Activated T-helper 1 cell treated with anti-CD3 and anti-CD28 coated beads, Interleukin-12 subunit alpha, Interleukin-12 subunit beta, Interleukin-2, Interleukin-4 antibody, amounts not matched to agents 30 ng/mL and 10 ng/mL and 1 ng/mL, durations not matched to agents 14 hours and 24 hours and 36 hours (primary cell): ENCODE measurements around the gene TDRD10. TPM values are rescaled to one million over a fixed set of nuclear protein-coding genes. Genes with fewer than 3 reads are reported as not detected.
A peak's percentile ranks its signal among the peaks of the same experiment; 100 is the strongest.

Experiments used
- DNase-seq: peaks from one replicate; pipeline ENCODE4 v3.0.0; 2021; ENCODE audit warnings: low spot score
- H3K27ac Mint-ChIP-seq: one replicate; pipeline ENCODE4 v1.8.0; 2021; ENCODE audit warnings: mild to moderate bottlenecking, mixed read lengths
- H3K27me3 Mint-ChIP-seq: one replicate; pipeline ENCODE4 v1.8.0; 2022; ENCODE audit warnings: mild to moderate bottlenecking, moderate library complexity, mixed read lengths; ENCODE audit not compliant: insufficient read depth
- H3K36me3 Mint-ChIP-seq: one replicate; pipeline ENCODE4 v1.8.0; 2021; ENCODE audit warnings: low read depth, mixed read lengths
- H3K4me1 Mint-ChIP-seq: one replicate; pipeline ENCODE4 v1.8.0; 2021; ENCODE audit warnings: low read depth, mixed read lengths
- H3K4me3 Mint-ChIP-seq: one replicate; pipeline ENCODE4 v1.8.0; 2021; ENCODE audit warnings: mild to moderate bottlenecking, moderate library complexity, mixed read lengths
- H3K9me3 Mint-ChIP-seq: one replicate; pipeline ENCODE4 v1.8.0; 2021; ENCODE audit warnings: mixed read lengths
- intact Hi-C: fragments of 100-400 bp; cut with micrococcal nuclease; formaldehyde crosslinking; loops from one replicate; pipeline ENCODE4 v1.15.1; 2024
- total RNA-seq: library from RNA; stranded (reverse); gene quantifications from 2 replicates; pipeline ENCODE4 v1.2.3, GENCODE V29; 2022

Gene TDRD10
- total RNA-seq, 1 donor from 2014 or later = not detected

DNA sequence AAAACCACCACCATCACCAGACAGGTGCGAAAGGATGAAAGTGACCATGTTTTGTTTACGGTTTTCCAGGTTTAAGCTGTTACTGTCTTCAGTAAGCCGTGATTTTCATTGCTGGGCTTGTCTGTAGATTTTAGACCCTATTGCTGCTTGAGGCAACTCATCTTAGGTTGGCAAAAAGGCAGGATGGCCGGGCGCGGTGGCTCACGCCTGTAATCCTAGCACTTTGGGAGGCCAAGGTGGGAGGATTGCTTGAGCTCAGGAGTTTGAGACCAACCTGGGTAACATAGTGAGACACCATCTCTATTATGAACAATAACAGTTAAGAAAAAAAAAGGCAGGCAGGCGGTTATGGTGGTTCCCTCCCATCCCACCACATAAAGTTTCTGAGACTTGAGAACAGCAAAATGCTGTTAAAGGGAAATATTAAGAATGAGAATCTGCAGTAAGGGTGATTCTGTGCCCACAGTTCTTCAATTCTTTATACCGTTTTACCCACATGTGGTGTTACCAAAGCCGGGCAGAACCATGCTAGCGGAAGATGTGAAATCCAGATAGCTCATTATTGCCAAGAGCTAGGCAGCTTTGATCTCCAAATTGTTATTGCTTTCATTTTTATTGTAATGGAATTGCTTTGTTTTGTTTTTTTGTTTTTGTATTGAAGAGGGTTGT is 34.5 kb upstream of the TDRD10 start:
- no peaks in the 10 kb centered on the region for H3K9me3 Mint-ChIP-seq
- intact Hi-C loops = loop anchor here (10.0 kb wide), 1 partner anchor 283 kb away; no protein-coding TSS in a partner anchor
- no peak for DNase-seq
- H3K27ac Mint-ChIP-seq = no peak overlapping the region
- H3K4me3 Mint-ChIP-seq = no peak overlapping the region
- H3K4me1 Mint-ChIP-seq = peaks cover 50% of the 10 kb centered on the region
- H3K36me3 Mint-ChIP-seq = peaks cover 7% of the 10 kb centered on the region
- H3K27me3 Mint-ChIP-seq = no peaks in the 10 kb centered on the region

- Mint-ChIP-seq H3K4me3 (no peak overlapping the region), H3K4me1 (peaks cover 42% of the 10 kb centered on the region), H3K27me3 (no peaks in the 10 kb centered on the region), H3K36me3 (peaks cover 7% of the 10 kb centered on the region), H3K9me3 (no peaks in the 10 kb centered on the region), H3K27ac (no peak overlapping the region)
- intact Hi-C loops = loop anchor here (10.0 kb wide), 1 partner anchor 284 kb away; no protein-coding TSS in a partner anchor
- no peak for DNase-seq
Observed at GRCh38 chr1:154468535-154469250, 33.3 kb upstream of the TDRD10 start.

DNA sequence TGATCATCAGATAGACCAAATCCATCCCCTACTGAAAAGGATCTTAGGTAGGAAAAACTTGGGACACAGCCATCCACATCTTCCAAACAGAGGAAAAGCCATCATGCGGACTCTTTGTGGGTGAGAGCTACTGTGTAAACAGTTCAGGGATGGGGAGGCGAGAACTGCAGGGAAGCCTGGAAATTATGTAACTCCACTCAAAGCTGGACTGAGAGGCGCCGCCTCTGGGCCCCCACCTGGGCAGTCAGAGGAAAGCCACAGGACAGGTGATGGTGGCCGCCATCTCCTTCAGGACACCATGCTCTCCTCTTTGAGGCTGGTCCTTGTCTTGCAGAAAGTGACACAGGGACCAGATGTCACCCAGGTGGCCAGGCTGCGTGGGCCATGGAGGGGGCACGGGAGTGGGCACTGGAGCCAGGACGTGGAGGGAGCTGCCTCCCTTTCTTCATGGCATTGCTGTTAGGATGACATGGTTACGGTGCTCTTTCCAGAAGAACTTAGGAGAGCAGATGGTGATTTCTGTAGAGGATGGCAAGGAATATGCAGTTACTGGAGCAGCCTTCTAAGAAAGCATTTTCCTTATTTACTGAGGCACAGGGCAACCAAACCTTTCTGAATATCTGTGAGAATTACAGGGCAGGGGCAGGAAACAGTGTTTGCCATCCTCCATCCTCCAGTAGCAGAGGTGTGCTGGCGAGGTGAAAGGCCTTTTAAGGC is 32.0 kb upstream of the TDRD10 start:
- Mint-ChIP-seq H3K36me3 (peaks cover 6% of the 10 kb centered on the region), H3K9me3 (no peaks in the 10 kb centered on the region), H3K27me3 (no peaks in the 10 kb centered on the region), H3K4me1 (peaks cover 32% of the 10 kb centered on the region), H3K4me3 (no peak overlapping the region), H3K27ac (no peak overlapping the region)
- intact Hi-C loops = loop anchor here (10.0 kb wide), 1 partner anchor 285 kb away; no protein-coding TSS in a partner anchor
- no peak for DNase-seq

GRCh38 chr1:154471304-154471703 is 30.7 kb upstream of the TDRD10 start:
- H3K27me3 Mint-ChIP-seq = no peaks in the 10 kb centered on the region
- H3K4me3 Mint-ChIP-seq = no peak overlapping the region
- H3K36me3 Mint-ChIP-seq = peaks cover under 1% of the 10 kb centered on the region
- DNase-seq = no peak
- peaks cover 18% of the 10 kb centered on the region for H3K4me1 Mint-ChIP-seq
- intact Hi-C loops = no loop called here
- H3K9me3 Mint-ChIP-seq = no peaks in the 10 kb centered on the region
- H3K27ac Mint-ChIP-seq = no peak overlapping the region

- H3K9me3 Mint-ChIP-seq = no peaks in the 10 kb centered on the region
- DNase-seq = no peak
- H3K4me1 Mint-ChIP-seq = peaks cover 11% of the 10 kb centered on the region
- intact Hi-C loops = loop anchor here (5.0 kb wide), 4 partner anchors 33 to 462 kb away; partner anchors contain the start of gene PMVK
- no peak overlapping the region for H3K4me3 Mint-ChIP-seq
- H3K27ac Mint-ChIP-seq = no peak overlapping the region
- H3K27me3 Mint-ChIP-seq = no peaks in the 10 kb centered on the region
- no peaks in the 10 kb centered on the region for H3K36me3 Mint-ChIP-seq
Observed at GRCh38 chr1:154474802-154475201, 27.2 kb upstream of the TDRD10 start.

DNA sequence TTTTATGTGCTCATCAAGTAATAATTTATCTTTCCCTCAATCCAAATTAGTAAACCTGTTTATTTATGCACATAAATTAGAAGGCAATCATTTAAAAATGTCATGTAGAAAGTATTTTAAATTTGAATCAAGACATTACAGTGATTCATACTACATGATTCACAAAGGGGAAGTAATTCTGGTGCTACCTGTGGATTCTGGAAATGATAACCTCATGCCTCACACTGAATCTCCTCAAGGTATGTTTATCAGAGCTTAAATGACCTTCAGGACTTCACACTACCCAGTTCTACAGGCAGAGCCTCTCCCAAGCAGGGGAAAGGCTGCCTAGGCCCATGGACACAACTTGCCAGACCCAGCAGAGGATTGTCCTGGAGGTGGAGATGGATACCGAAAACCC is 25.2 kb upstream of the TDRD10 start:
- H3K27ac Mint-ChIP-seq = no peak overlapping the region
- peaks cover 14% of the 10 kb centered on the region for H3K4me1 Mint-ChIP-seq
- H3K36me3 Mint-ChIP-seq = no peaks in the 10 kb centered on the region
- intact Hi-C loops = loop anchor here (5.0 kb wide), 4 partner anchors 34 to 461 kb away; partner anchors contain the start of gene PMVK
- no peak for DNase-seq
- H3K27me3 Mint-ChIP-seq = no peaks in the 10 kb centered on the region
- no peaks in the 10 kb centered on the region for H3K9me3 Mint-ChIP-seq
- H3K4me3 Mint-ChIP-seq = no peak overlapping the region

DNA sequence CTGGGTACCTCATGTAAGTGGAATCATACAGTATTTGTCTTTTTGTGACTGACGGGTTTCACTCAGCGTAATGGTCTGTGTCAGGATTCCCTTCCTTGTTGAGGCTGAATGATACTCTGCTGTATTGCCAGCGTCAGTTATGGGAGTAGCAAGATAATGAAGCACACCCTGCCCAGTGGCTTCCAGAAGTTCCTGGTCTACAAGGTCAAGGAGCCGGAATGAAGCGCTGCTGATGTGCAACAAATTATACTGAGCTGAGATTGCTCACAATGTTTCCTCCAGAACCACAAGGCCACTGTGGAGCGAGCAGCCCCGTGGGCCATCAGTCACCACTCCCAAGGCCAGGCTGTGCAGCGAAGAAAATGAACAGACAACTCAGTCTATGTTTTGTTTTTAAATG is 24.0 kb upstream of the TDRD10 start:
- H3K27me3 Mint-ChIP-seq = peaks cover under 1% of the 10 kb centered on the region
- intact Hi-C loops = loop anchor here (5.0 kb wide), 4 partner anchors 36 to 459 kb away; partner anchors contain the start of gene PMVK
- no peaks in the 10 kb centered on the region for H3K9me3 Mint-ChIP-seq
- no peaks in the 10 kb centered on the region for H3K36me3 Mint-ChIP-seq
- no peak overlapping the region for H3K27ac Mint-ChIP-seq
- DNase-seq = no peak
- peaks cover 14% of the 10 kb centered on the region for H3K4me1 Mint-ChIP-seq
- no peak overlapping the region for H3K4me3 Mint-ChIP-seq

DNA sequence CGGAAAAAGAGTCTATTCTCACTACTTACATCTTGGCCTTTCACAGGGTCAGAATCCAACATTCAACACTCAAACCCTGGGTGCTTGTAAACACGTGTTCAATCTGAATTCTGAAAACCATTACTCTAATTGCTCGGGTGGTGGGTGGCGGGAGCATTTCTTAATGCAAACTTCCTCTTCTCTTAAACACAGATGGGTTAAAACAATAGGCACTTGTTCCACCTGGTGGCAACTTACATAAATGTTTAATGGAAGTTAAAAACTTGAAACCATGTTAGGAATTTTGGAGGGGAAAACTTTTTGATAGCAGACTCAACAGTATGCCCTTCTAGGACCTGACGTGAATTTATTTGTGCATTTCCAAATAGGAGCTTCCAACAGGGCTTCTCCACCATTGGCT is 23.4 kb upstream of the TDRD10 start:
- no peak for DNase-seq
- no peaks in the 10 kb centered on the region for H3K36me3 Mint-ChIP-seq
- no peak overlapping the region for H3K27ac Mint-ChIP-seq
- peaks cover 6% of the 10 kb centered on the region for H3K27me3 Mint-ChIP-seq
- H3K9me3 Mint-ChIP-seq = no peaks in the 10 kb centered on the region
- peaks cover 14% of the 10 kb centered on the region for H3K4me1 Mint-ChIP-seq
- no peak overlapping the region for H3K4me3 Mint-ChIP-seq
- intact Hi-C loops = loop anchor here (1.0 to 5.0 kb wide), 5 partner anchors 36 to 459 kb away; partner anchors contain the start of genes IL6R and PMVK

DNA sequence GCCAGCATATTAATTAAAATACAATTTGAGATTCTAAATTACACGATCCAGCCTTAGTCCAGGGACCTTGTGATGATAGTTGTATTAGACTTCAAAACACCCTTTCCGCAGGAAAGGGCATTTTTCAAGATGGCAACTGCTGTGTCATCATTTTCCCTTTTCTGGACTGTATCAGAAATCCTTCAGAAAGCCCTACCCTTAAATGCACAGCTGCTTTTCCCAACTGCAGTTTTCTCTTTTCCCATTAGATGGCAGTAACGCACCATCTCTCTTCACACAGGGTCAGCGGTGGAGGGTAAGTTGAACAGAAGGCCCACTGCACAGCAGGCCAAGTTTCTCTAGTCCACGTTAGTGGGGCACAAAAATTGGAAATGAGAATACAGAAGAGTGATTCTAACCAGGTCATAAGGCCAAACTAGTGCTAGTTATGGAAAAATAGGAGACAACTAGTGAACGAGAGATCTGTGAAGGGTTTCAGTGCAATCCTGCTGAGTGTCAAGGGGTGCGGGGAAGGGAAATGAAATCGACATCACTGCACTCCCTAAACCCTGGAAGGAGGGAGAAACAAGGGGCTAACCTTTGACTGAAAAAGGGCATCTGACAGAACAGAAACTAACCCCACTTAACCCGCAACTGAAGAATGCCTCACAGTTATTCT is 22.1 kb upstream of the TDRD10 start:
- Mint-ChIP-seq H3K27ac (no peak overlapping the region), H3K4me3 (no peak overlapping the region), H3K36me3 (no peaks in the 10 kb centered on the region), H3K27me3 (peaks cover 7% of the 10 kb centered on the region), H3K4me1 (peaks cover 14% of the 10 kb centered on the region), H3K9me3 (no peaks in the 10 kb centered on the region)
- intact Hi-C loops = loop anchor here (1.0 to 10.0 kb wide), 9 partner anchors 38 to 605 kb away; partner anchors contain the start of genes IL6R and PMVK
- DNase-seq = peak; percentile 59

- Mint-ChIP-seq H3K36me3 (no peaks in the 10 kb centered on the region), H3K27me3 (peaks cover 12% of the 10 kb centered on the region), H3K4me3 (no peak overlapping the region), H3K27ac (no peak overlapping the region), H3K4me1 (peaks cover 14% of the 10 kb centered on the region), H3K9me3 (no peaks in the 10 kb centered on the region)
- DNase-seq = no peak
- intact Hi-C loops = loop anchor here (5.0 to 10.0 kb wide), 3 partner anchors 396 to 604 kb away; no protein-coding TSS in a partner anchor
Observed at GRCh38 chr1:154481053-154481452, 21.0 kb upstream of the TDRD10 start.

- Mint-ChIP-seq H3K27ac (no peak overlapping the region), H3K9me3 (no peaks in the 10 kb centered on the region), H3K4me3 (no peak overlapping the region), H3K27me3 (peaks cover 16% of the 10 kb centered on the region), H3K36me3 (no peaks in the 10 kb centered on the region), H3K4me1 (peaks cover 6% of the 10 kb centered on the region)
- intact Hi-C loops = loop anchor here (5.0 to 10.0 kb wide), 3 partner anchors 393 to 601 kb away; no protein-coding TSS in a partner anchor
- no peak for DNase-seq
Observed at GRCh38 chr1:154483941-154484803, 17.8 kb upstream of the TDRD10 start.
